ENCODE data around the gene CAMK4.

GRCh38 chr5:111383288-111383970, 159.2 kb downstream of the CAMK4 start:
- TF ChIP-seq, protein P1, sequence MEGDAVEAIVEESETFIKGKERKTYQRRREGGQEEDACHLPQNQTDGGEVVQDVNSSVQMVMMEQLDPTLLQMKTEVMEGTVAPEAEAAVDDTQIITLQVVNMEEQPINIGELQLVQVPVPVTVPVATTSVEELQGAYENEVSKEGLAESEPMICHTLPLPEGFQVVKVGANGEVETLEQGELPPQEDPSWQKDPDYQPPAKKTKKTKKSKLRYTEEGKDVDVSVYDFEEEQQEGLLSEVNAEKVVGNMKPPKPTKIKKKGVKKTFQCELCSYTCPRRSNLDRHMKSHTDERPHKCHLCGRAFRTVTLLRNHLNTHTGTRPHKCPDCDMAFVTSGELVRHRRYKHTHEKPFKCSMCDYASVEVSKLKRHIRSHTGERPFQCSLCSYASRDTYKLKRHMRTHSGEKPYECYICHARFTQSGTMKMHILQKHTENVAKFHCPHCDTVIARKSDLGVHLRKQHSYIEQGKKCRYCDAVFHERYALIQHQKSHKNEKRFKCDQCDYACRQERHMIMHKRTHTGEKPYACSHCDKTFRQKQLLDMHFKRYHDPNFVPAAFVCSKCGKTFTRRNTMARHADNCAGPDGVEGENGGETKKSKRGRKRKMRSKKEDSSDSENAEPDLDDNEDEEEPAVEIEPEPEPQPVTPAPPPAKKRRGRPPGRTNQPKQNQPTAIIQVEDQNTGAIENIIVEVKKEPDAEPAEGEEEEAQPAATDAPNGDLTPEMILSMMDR (IDR thresholded peaks at IDR 0.05) = no peak
- TF ChIP-seq POLR2A (IDR thresholded peaks at IDR 0.05) (no peak), EP300 (IDR thresholded peaks at IDR 0.05) (no peak)

Measured in tibial nerve (tissue), 4 donors.